HEK293 (cell line): Measurements from ENCODE around the gene CASQ2.

Experiments used
- CTCF ChIA-PET: fragments of 350-600 bp; formaldehyde crosslinking; extraction: SDS; loops from one replicate; lab custom pipeline; 2021; ENCODE audit warnings: antibody characterized with exemption; lab: Yijun Ruan, JAX
- POLR2A ChIA-PET: fragments of 300-600 bp; formaldehyde crosslinking; extraction: SDS; loops from one replicate; lab custom pipeline; 2020; ENCODE audit warnings: antibody characterized with exemption, inconsistent platforms; lab: Yijun Ruan, JAX
- H3K27ac ChIP-seq: fragments of 200-500 bp; sonication (Bioruptor generic); 2 replicates; pipeline ENCODE4 v1.5.1; 2014; ENCODE audit warnings: low read depth, low read length, control low read depth, inconsistent platforms; ENCODE audit errors: extremely low read depth
- H3K36me3 ChIP-seq, 2 experiments: fragments of 200-500 bp in 1 of 2; sonication (Bioruptor generic) in 1 of 2; 1 replicate in 1 of 2; 2 replicates in 1 of 2; pipeline ENCODE4 v1.5.1; 2014 to 2017; ENCODE audit warnings: inconsistent platforms in 2 of 2, low read length in 2 of 2; ENCODE audit not compliant: control insufficient read depth in 2 of 2, insufficient read depth in 1 of 2
- H3K4me1 ChIP-seq: fragments of 200-500 bp; sonication (Bioruptor generic); 2 replicates; pipeline ENCODE4 v1.5.1; 2014; ENCODE audit warnings: mild to moderate bottlenecking, low read length, inconsistent platforms; ENCODE audit not compliant: control insufficient read depth, insufficient read depth
- H3K4me3 ChIP-seq: 2 replicates; pipeline ENCODE4 v1.5.1; 2011; ENCODE audit warnings: low read depth, mild to moderate bottlenecking, control low read depth, low read length, moderate library complexity
- H3K9me3 ChIP-seq: fragments of 200-500 bp; sonication (Bioruptor generic); 2 replicates; pipeline ENCODE4 v1.5.1; 2014; ENCODE audit warnings: low read depth, low read length, inconsistent platforms; ENCODE audit not compliant: control insufficient read depth, insufficient read depth
- EGR2 ChIP-seq: fragments of 450-650 bp; formaldehyde crosslinking; IDR thresholded peaks from 2 replicates; pipeline ENCODE4 v1.5.1; 2016; ENCODE audit warnings: low read depth, missing biosample characterization, missing genetic modification characterization
- GLI4 ChIP-seq: fragments of 450-650 bp; formaldehyde crosslinking; IDR thresholded peaks from 2 replicates; pipeline ENCODE4 v1.5.1; 2016; ENCODE audit warnings: missing biosample characterization, missing genetic modification characterization
- MYNN ChIP-seq: fragments of 450-650 bp; formaldehyde crosslinking; IDR thresholded peaks from 2 replicates; pipeline ENCODE4 v1.5.1; 2016; ENCODE audit warnings: missing biosample characterization, missing genetic modification characterization, borderline replicate concordance
- OSR2 ChIP-seq: fragments of 450-650 bp; formaldehyde crosslinking; IDR thresholded peaks from 2 replicates; pipeline ENCODE4 v1.5.1; 2016; ENCODE audit warnings: missing biosample characterization, missing genetic modification characterization
- SCRT2 ChIP-seq: fragments of 450-650 bp; formaldehyde crosslinking; IDR thresholded peaks from 2 replicates; pipeline ENCODE4 v1.5.1; 2016; ENCODE audit warnings: missing biosample characterization, missing genetic modification characterization
- SETDB1 ChIP-seq: IDR thresholded peaks from one replicate; pipeline ENCODE4 v1.6.1; 2017; ENCODE audit warnings: mild to moderate bottlenecking, low read length, moderate library complexity, mixed read lengths; ENCODE audit not compliant: insufficient read length
- SP3 ChIP-seq: fragments of 450-650 bp; formaldehyde crosslinking; IDR thresholded peaks from 2 replicates; pipeline ENCODE4 v1.5.1; 2016; ENCODE audit warnings: missing biosample characterization, missing genetic modification characterization
- TRIM28 ChIP-seq: IDR thresholded peaks from 2 replicates; pipeline ENCODE4 v1.6.1; 2011; ENCODE audit warnings: low read length, control low read depth, borderline replicate concordance
- ZBTB17 ChIP-seq: fragments of 450-650 bp; formaldehyde crosslinking; IDR thresholded peaks from 2 replicates; pipeline ENCODE4 v1.5.1; 2016; ENCODE audit warnings: missing biosample characterization, missing genetic modification characterization
- ZFP41 ChIP-seq: fragments of 450-650 bp; formaldehyde crosslinking; IDR thresholded peaks from 2 replicates; pipeline ENCODE4 v1.5.1; 2016; ENCODE audit warnings: missing biosample characterization, missing genetic modification characterization, borderline replicate concordance
- ZIC2 ChIP-seq: fragments of 450-650 bp; formaldehyde crosslinking; IDR thresholded peaks from 2 replicates; pipeline ENCODE4 v1.5.1; 2016; ENCODE audit warnings: missing biosample characterization, missing genetic modification characterization
- ZNF112 ChIP-seq: fragments of 450-650 bp; formaldehyde crosslinking; IDR thresholded peaks from 2 replicates; pipeline ENCODE4 v1.5.0; 2017; ENCODE audit warnings: missing biosample characterization, missing genetic modification characterization
- ZNF138 ChIP-seq: fragments of 450-650 bp; formaldehyde crosslinking; IDR thresholded peaks from 2 replicates; pipeline ENCODE4 v1.5.1; 2016; ENCODE audit warnings: missing biosample characterization, missing genetic modification characterization, borderline replicate concordance
- ZNF155 ChIP-seq: fragments of 450-650 bp; formaldehyde crosslinking; IDR thresholded peaks from 2 replicates; pipeline ENCODE4 v1.5.1; 2016; ENCODE audit warnings: missing biosample characterization, missing genetic modification characterization
- ZNF248 ChIP-seq: fragments of 450-650 bp; formaldehyde crosslinking; IDR thresholded peaks from 2 replicates; pipeline ENCODE4 v1.5.1; 2017; ENCODE audit warnings: missing biosample characterization, missing genetic modification characterization
- ZNF354C ChIP-seq: fragments of 450-650 bp; formaldehyde crosslinking; IDR thresholded peaks from 2 replicates; pipeline ENCODE4 v1.5.1; 2016; ENCODE audit warnings: missing biosample characterization, missing genetic modification characterization, low read depth, borderline replicate concordance
- ZNF404 ChIP-seq: fragments of 450-650 bp; formaldehyde crosslinking; IDR thresholded peaks from 2 replicates; pipeline ENCODE4 v1.5.1; 2017; ENCODE audit warnings: missing biosample characterization, missing genetic modification characterization
- ZNF488 ChIP-seq: fragments of 450-650 bp; formaldehyde crosslinking; IDR thresholded peaks from 2 replicates; pipeline ENCODE4 v1.5.1; 2016; ENCODE audit warnings: missing biosample characterization, missing genetic modification characterization
- ZNF513 ChIP-seq: fragments of 450-650 bp; IDR thresholded peaks from 2 replicates; pipeline ENCODE4 v1.5.1; 2018; ENCODE audit warnings: missing biosample characterization, missing genetic modification characterization
- ZNF555 ChIP-seq: fragments of 450-650 bp; formaldehyde crosslinking; conservative IDR thresholded peaks from 2 replicates; pipeline ENCODE4 v1.5.1; 2017; ENCODE audit warnings: missing biosample characterization, mild to moderate bottlenecking, missing genetic modification characterization, inconsistent platforms
- ZNF571 ChIP-seq: fragments of 450-650 bp; formaldehyde crosslinking; IDR thresholded peaks from 2 replicates; pipeline ENCODE4 v1.5.0; 2017; ENCODE audit warnings: missing biosample characterization, missing genetic modification characterization
- ZNF610 ChIP-seq: fragments of 450-650 bp; formaldehyde crosslinking; IDR thresholded peaks from 2 replicates; pipeline ENCODE4 v1.5.1; 2016; ENCODE audit warnings: missing biosample characterization, missing genetic modification characterization, borderline replicate concordance
- ZNF704 ChIP-seq: fragments of 450-650 bp; formaldehyde crosslinking; IDR thresholded peaks from 2 replicates; pipeline ENCODE4 v1.5.1; 2016; ENCODE audit warnings: missing biosample characterization, missing genetic modification characterization
- ZNF776 ChIP-seq: fragments of 450-650 bp; formaldehyde crosslinking; IDR thresholded peaks from 2 replicates; pipeline ENCODE4 v1.5.0; 2017; ENCODE audit warnings: missing biosample characterization, missing genetic modification characterization, borderline replicate concordance
- ZNF785 ChIP-seq: fragments of 450-650 bp; formaldehyde crosslinking; IDR thresholded peaks from 2 replicates; pipeline ENCODE4 v1.5.1; 2016; ENCODE audit warnings: missing biosample characterization, missing genetic modification characterization
- ZSCAN5A ChIP-seq: fragments of 450-650 bp; formaldehyde crosslinking; IDR thresholded peaks from 2 replicates; pipeline ENCODE4 v1.5.1; 2016; ENCODE audit warnings: missing biosample characterization, missing genetic modification characterization
- TF ChIP-seq, protein P1 (sequence below): fragments of 450-650 bp; formaldehyde crosslinking; IDR thresholded peaks from 2 replicates; pipeline ENCODE4 v1.5.1; 2016; ENCODE audit warnings: missing biosample characterization, missing genetic modification characterization, low read depth
- TF ChIP-seq, protein P2 (sequence below): sonication (generic); formaldehyde crosslinking; IDR thresholded peaks from 2 replicates; pipeline ENCODE4 v1.8.1; 2022; ENCODE audit warnings: mild to moderate bottlenecking, moderate library complexity, missing genetic modification reagents
- TF ChIP-seq, protein P3 (sequence below): fragments of 450-650 bp; formaldehyde crosslinking; IDR thresholded peaks from 2 replicates; pipeline ENCODE4 v1.5.1; 2017; ENCODE audit warnings: missing biosample characterization, missing genetic modification characterization

The CASQ2 gene

DNA sequence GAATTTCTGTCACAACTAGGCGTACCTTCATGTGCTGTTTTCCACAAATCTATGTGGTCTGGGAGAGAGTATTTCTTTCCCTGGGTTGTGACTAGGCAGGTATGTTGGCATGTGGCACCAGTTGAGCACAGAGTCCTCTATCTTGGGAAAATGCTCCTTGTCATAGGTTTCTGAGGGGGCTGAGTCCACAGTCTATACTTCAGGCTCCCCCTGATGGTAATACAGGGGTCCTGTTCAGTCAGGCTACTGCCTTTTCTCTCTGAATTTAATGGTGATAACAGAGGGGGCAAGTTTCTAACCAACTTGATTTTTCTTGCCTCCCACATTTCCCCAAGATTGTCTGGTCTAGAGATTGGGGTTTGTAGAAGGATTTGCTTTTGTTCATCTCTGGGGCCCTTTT, 90.9 kb downstream of the CASQ2 start (continued):
- TF ChIP-seq, protein P1, sequence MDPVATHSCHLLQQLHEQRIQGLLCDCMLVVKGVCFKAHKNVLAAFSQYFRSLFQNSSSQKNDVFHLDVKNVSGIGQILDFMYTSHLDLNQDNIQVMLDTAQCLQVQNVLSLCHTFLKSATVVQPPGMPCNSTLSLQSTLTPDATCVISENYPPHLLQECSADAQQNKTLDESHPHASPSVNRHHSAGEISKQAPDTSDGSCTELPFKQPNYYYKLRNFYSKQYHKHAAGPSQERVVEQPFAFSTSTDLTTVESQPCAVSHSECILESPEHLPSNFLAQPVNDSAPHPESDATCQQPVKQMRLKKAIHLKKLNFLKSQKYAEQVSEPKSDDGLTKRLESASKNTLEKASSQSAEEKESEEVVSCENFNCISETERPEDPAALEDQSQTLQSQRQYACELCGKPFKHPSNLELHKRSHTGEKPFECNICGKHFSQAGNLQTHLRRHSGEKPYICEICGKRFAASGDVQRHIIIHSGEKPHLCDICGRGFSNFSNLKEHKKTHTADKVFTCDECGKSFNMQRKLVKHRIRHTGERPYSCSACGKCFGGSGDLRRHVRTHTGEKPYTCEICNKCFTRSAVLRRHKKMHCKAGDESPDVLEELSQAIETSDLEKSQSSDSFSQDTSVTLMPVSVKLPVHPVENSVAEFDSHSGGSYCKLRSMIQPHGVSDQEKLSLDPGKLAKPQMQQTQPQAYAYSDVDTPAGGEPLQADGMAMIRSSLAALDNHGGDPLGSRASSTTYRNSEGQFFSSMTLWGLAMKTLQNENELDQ (tag by site-specific recombination), result no peak
- TF ChIP-seq ZNF354C (tag by site-specific recombination) (no peak), ZNF112 (tag by site-specific recombination) (no peak), EGR2 (tag by site-specific recombination) (no peak), MYNN (tag by site-specific recombination) (no peak), SP3 (no peak), ZNF404 (no peak), ZNF155 (no peak), ZSCAN5A (tag by site-specific recombination) (no peak)

- CTCF ChIA-PET, result no interaction called here
- no peak overlapping the region for H3K4me3 ChIP-seq
- TF ChIP-seq ZFP41 (tag by site-specific recombination) (no peak), OSR2 (tag by site-specific recombination) (no peak), SCRT2 (tag by site-specific recombination) (no peak), ZBTB17 (tag by site-specific recombination) (no peak), ZNF513 (tag by site-specific recombination) (no peak), ZNF248 (tag by site-specific recombination) (no peak), SETDB1 (no peak), ZNF571 (tag by site-specific recombination) (no peak), ZNF555 (no peak), ZNF704 (tag by site-specific recombination) (no peak), ZNF488 (tag by site-specific recombination) (no peak), ZIC2 (no peak), ZNF138 (tag by site-specific recombination) (no peak), ZNF776 (tag by site-specific recombination) (no peak), ZNF785 (tag by site-specific recombination) (no peak), GLI4 (tag by site-specific recombination) (no peak), TRIM28 (no peak), ZNF610 (no peak)
- TF ChIP-seq, protein P2, sequence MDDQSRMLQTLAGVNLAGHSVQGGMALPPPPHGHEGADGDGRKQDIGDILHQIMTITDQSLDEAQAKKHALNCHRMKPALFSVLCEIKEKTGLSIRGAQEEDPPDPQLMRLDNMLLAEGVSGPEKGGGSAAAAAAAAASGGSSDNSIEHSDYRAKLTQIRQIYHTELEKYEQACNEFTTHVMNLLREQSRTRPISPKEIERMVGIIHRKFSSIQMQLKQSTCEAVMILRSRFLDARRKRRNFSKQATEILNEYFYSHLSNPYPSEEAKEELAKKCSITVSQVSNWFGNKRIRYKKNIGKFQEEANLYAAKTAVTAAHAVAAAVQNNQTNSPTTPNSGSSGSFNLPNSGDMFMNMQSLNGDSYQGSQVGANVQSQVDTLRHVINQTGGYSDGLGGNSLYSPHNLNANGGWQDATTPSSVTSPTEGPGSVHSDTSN (CRISPR knock-in tag), result no peak
- TF ChIP-seq, protein P3, sequence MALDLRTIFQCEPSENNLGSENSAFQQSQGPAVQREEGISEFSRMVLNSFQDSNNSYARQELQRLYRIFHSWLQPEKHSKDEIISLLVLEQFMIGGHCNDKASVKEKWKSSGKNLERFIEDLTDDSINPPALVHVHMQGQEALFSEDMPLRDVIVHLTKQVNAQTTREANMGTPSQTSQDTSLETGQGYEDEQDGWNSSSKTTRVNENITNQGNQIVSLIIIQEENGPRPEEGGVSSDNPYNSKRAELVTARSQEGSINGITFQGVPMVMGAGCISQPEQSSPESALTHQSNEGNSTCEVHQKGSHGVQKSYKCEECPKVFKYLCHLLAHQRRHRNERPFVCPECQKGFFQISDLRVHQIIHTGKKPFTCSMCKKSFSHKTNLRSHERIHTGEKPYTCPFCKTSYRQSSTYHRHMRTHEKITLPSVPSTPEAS, result no peak
- TF ChIP-seq, all 188 proteins: peak for 0
- peaks cover 0 to 18% of the 10 kb centered on the region in 2 experiments; a peak in 1 of 3 replicates for H3K36me3 ChIP-seq
- POLR2A ChIA-PET, result no interaction called here
- peaks cover 5% of the 10 kb centered on the region; the same call in 1 of the 2 replicates for H3K4me1 ChIP-seq
- no peak overlapping the region for H3K27ac ChIP-seq
- no peaks in the 10 kb centered on the region for H3K9me3 ChIP-seq
Measured at GRCh38 chr1:115677182-115677555, 91.3 kb downstream of the CASQ2 start.
